ENCODE data around the gene ZNF180.
"Not testable (repeated sequence)": the region's sequence is repeated elsewhere in the genome, so short reads cannot be mapped to it uniquely, and the experiment has no call there.

Gene ZNF180

GRCh38 chr19:44499962-44500949 is at the start of gene ZNF180:
TSS of gene ZNF180 (minus strand) at chr19:44500522. CDS start at chr19:44497334, 3,188 bp downstream.
- peak; percentile 96 for DNase-seq

- no peak for DNase-seq
These were observed 49.2 kb upstream of the ZNF180 start for GRCh38 chr19:44549507-44549906.

GRCh38 chr19:44548736-44549135 is 48.4 kb upstream of the ZNF180 start:
- DNase-seq: no peak

GRCh38 chr19:44544031-44544430 is 43.7 kb upstream of the ZNF180 start:
- no peak for DNase-seq

GRCh38 chr19:44542671-44543070 is 42.3 kb upstream of the ZNF180 start:
- no peak for DNase-seq

GRCh38 chr19:44540736-44541135 is 40.4 kb upstream of the ZNF180 start:
- DNase-seq: no peak

- DNase-seq: no peak
These were observed 39.7 kb upstream of the ZNF180 start for GRCh38 chr19:44539991-44540390.

- no peak for DNase-seq
These were observed 39.0 kb upstream of the ZNF180 start for GRCh38 chr19:44539236-44539826.

- not testable (repeated sequence) for DNase-seq
These were observed 35.0 kb upstream of the ZNF180 start for GRCh38 chr19:44535361-44535760.

- no peak for DNase-seq
These were observed 32.5 kb upstream of the ZNF180 start for GRCh38 chr19:44532819-44533218.

- DNase-seq: no peak
These were observed 30.5 kb upstream of the ZNF180 start for GRCh38 chr19:44530777-44531176.

- DNase-seq: no peak
These were observed 29.2 kb upstream of the ZNF180 start, which contains the start of gene CEACAM20 for GRCh38 chr19:44529536-44529935. TSS of gene CEACAM20 (minus strand) at chr19:44529675. CDS start at chr19:44529509, 166 bp downstream.

GRCh38 chr19:44527554-44527953 is 27.2 kb upstream of the ZNF180 start:
- DNase-seq: no peak

- DNase-seq: no peak
These were observed 25.6 kb upstream of the ZNF180 start for GRCh38 chr19:44525721-44526430.

- no peak for DNase-seq
These were observed 21.0 kb upstream of the ZNF180 start for GRCh38 chr19:44521370-44521769.

- DNase-seq: no peak
These were observed 16.8 kb upstream of the ZNF180 start for GRCh38 chr19:44517146-44517545.

- DNase-seq: no peak
These were observed 15.6 kb upstream of the ZNF180 start for GRCh38 chr19:44515907-44516306.

- DNase-seq: no peak
These were observed 14.7 kb upstream of the ZNF180 start for GRCh38 chr19:44515031-44515430.

GRCh38 chr19:44512326-44513298 is 12.3 kb upstream of the ZNF180 start:
- DNase-seq: no peak

GRCh38 chr19:44509478-44509877 is 9.2 kb upstream of the ZNF180 start:
- no peak for DNase-seq

GRCh38 chr19:44499559-44499958 is 763 bp downstream of the ZNF180 start:
- DNase-seq: no peak

GRCh38 chr19:44498988-44499387 is 1.3 kb downstream of the ZNF180 start:
- DNase-seq: no peak
